ENCODE data around the gene LDLRAD4.
A peak's percentile ranks its signal among the peaks of the same experiment; 100 is the strongest.

The LDLRAD4 gene

DNA sequence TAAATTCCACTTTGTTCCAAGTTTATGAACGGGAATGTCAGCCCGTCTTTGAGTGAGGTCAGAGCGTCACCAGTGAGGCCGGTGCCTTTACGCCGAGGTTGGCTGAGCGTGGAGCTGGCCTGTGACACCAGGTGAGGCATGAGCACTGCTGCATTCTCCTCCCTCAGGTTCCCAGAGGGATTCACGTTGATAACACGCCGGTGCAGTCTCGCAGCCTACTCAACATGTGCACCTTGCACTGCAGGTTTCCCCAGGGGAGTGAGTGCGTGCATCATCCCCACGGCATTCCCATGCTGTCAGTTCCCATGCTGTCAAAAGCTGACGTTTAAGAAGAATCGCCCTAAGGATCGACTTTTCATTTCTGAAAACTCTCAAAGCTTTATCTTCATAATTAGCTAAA lies 213.3 kb downstream of the LDLRAD4 start:
- H2BK12ac ChIP-seq (ENCODE audit: low read length): no peak overlapping the region
- DNase-seq (ENCODE audit: low spot score): no peak
- no peak overlapping the region for H2AK5ac ChIP-seq (ENCODE audit: low read depth, low read length)
- H3K23ac ChIP-seq (ENCODE audit: low read depth, low read length, poor library complexity): peak overlapping the region; percentile 37
- no peaks in the 10 kb centered on the region for H3K9me3 ChIP-seq (replicated peaks in 1 of 2; ENCODE audit: control insufficient read depth in 2 of 2, insufficient read depth in 1 of 2, low read depth in 1 of 2, low read length in 2 of 2)
- peak overlapping the region; percentile 79 for H3K9ac ChIP-seq (ENCODE audit: low read depth, low read length, poor library complexity)
- WGBS, 2 donors (ENCODE audit: extremely low coverage in 2 of 2, insufficient read length in 2 of 2, insufficient replicate concordance in 1 of 2): no CpG with 5 or more reads among the region's 16 CpGs
- H3K4ac ChIP-seq (ENCODE audit: low read length): no peak overlapping the region
- H3K36me3 ChIP-seq (replicated peaks in 1 of 2; ENCODE audit: control insufficient read depth in 2 of 2, insufficient read depth in 2 of 2, low read length in 2 of 2): no peaks in the 10 kb centered on the region
- no peak overlapping the region for H2AFZ ChIP-seq (ENCODE audit: low read length)
- peak overlapping the region in 1 of 2 donors; percentile 60 for H3K4me3 ChIP-seq (ENCODE audit: low read length in 2 of 2)
- H3K79me1 ChIP-seq (ENCODE audit: low read depth, low read length): no peaks in the 10 kb centered on the region
- peak overlapping the region; percentile 84 for H3K18ac ChIP-seq (ENCODE audit: low read length)
- H2BK5ac ChIP-seq (ENCODE audit: low read length): no peak overlapping the region
- H3K4me1 ChIP-seq (ENCODE audit: control insufficient read depth in 2 of 2, insufficient read depth in 1 of 2, low read depth in 1 of 2, low read length in 2 of 2): no peaks in the 10 kb centered on the region
- peak overlapping the region; percentile 63 for H3K14ac ChIP-seq (ENCODE audit: low read length)
- H4K8ac ChIP-seq (ENCODE audit: low read depth, low read length): peak overlapping the region; percentile 93
- H4K91ac ChIP-seq (ENCODE audit: low read depth, low read length, poor library complexity): no peak overlapping the region
- no peaks in the 10 kb centered on the region for H3K27me3 ChIP-seq (ENCODE audit: control insufficient read depth in 3 of 3, insufficient read depth in 3 of 3, low read depth in 1 of 3, low read length in 3 of 3)
- H3K27ac ChIP-seq (replicated peaks; ENCODE audit: low read length): no peak overlapping the region
- no peak overlapping the region for H2BK120ac ChIP-seq (ENCODE audit: low read depth, low read length)
- no peak overlapping the region for H2BK15ac ChIP-seq (ENCODE audit: low read length)
- H3K4me2 ChIP-seq (ENCODE audit: insufficient read depth, low read length, poor library complexity, severe bottlenecking): no peak overlapping the region

DNA sequence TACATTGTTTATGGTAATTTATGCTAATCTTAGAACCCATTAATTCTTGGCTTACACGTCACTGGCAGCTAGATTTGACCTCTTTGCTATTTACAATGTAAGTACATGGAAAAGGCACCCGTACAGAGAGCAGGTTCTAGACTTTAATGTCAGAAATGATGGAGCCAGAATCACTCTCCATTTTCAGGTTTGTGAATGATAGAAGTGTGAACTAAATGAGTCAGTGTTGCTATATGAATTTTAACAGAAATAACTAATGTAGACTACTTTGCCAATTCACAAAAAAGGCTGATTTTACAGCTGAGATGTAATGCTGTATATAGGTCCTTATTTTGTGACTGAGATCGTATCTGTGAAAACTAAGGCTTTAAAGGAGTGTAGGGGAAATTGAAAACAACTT lies 214.6 kb downstream of the LDLRAD4 start:
- Histone ChIP-seq H3K4me3 (ENCODE audit: low read length in 2 of 2) (no peak overlapping the region), H3K23ac (ENCODE audit: low read depth, low read length, poor library complexity) (no peak overlapping the region), H3K4me2 (ENCODE audit: insufficient read depth, low read length, poor library complexity, severe bottlenecking) (no peak overlapping the region), H4K91ac (ENCODE audit: low read depth, low read length, poor library complexity) (no peak overlapping the region), H2BK120ac (ENCODE audit: low read depth, low read length) (no peak overlapping the region), H3K36me3 (replicated peaks in 1 of 2; ENCODE audit: control insufficient read depth in 2 of 2, insufficient read depth in 2 of 2, low read length in 2 of 2) (no peaks in the 10 kb centered on the region), H3K27ac (replicated peaks; ENCODE audit: low read length) (no peak overlapping the region), H3K18ac (ENCODE audit: low read length) (no peak overlapping the region), H3K9ac (ENCODE audit: low read depth, low read length, poor library complexity) (no peak overlapping the region), H3K4ac (ENCODE audit: low read length) (no peak overlapping the region), H3K14ac (ENCODE audit: low read length) (no peak overlapping the region), H3K79me1 (ENCODE audit: low read depth, low read length) (no peaks in the 10 kb centered on the region), H2BK15ac (ENCODE audit: low read length) (no peak overlapping the region), H2AK5ac (ENCODE audit: low read depth, low read length) (no peak overlapping the region), H2AFZ (ENCODE audit: low read length) (no peak overlapping the region), H2BK12ac (ENCODE audit: low read length) (no peak overlapping the region), H3K4me1 (ENCODE audit: control insufficient read depth in 2 of 2, insufficient read depth in 1 of 2, low read depth in 1 of 2, low read length in 2 of 2) (no peaks in the 10 kb centered on the region), H3K9me3 (replicated peaks in 1 of 2; ENCODE audit: control insufficient read depth in 2 of 2, insufficient read depth in 1 of 2, low read depth in 1 of 2, low read length in 2 of 2) (no peaks in the 10 kb centered on the region), H4K8ac (ENCODE audit: low read depth, low read length) (no peak overlapping the region), H2BK5ac (ENCODE audit: low read length) (no peak overlapping the region), H3K27me3 (ENCODE audit: control insufficient read depth in 3 of 3, insufficient read depth in 3 of 3, low read depth in 1 of 3, low read length in 3 of 3) (no peaks in the 10 kb centered on the region)
- DNase-seq (ENCODE audit: low spot score): no peak
- WGBS, 2 donors (ENCODE audit: extremely low coverage in 2 of 2, insufficient read length in 2 of 2, insufficient replicate concordance in 1 of 2): no CpG with 5 or more reads among the region's 3 CpGs

DNA sequence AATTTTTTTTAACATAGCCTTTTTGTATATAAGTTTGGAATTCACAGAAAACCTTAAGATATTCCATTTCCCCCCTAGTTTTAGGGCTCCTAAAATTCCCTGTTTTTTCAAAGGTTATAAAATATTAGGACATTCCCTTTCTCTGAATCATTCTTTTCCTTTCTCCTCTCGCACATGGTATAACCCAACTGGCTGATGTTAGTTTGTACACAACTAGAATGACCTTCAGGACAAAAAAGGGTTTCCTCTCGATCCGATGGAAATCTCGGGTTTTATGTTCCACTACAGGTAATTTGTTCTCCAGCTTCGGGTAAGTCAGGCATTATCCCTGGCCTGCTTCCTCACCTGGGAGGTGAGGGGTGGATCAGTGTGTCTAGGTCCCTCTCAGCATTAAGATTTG lies 215.1 kb downstream of the LDLRAD4 start:
- Histone ChIP-seq H3K4me2 (ENCODE audit: insufficient read depth, low read length, poor library complexity, severe bottlenecking) (no peak overlapping the region), H2AK5ac (ENCODE audit: low read depth, low read length) (no peak overlapping the region), H2BK5ac (ENCODE audit: low read length) (no peak overlapping the region), H3K9me3 (replicated peaks in 1 of 2; ENCODE audit: control insufficient read depth in 2 of 2, insufficient read depth in 1 of 2, low read depth in 1 of 2, low read length in 2 of 2) (no peaks in the 10 kb centered on the region), H2BK12ac (ENCODE audit: low read length) (no peak overlapping the region), H3K4ac (ENCODE audit: low read length) (no peak overlapping the region), H3K18ac (ENCODE audit: low read length) (no peak overlapping the region), H3K27ac (replicated peaks; ENCODE audit: low read length) (no peak overlapping the region), H3K79me1 (ENCODE audit: low read depth, low read length) (no peaks in the 10 kb centered on the region), H3K4me3 (ENCODE audit: low read length in 2 of 2) (no peak overlapping the region), H3K14ac (ENCODE audit: low read length) (no peak overlapping the region), H3K27me3 (ENCODE audit: control insufficient read depth in 3 of 3, insufficient read depth in 3 of 3, low read depth in 1 of 3, low read length in 3 of 3) (no peaks in the 10 kb centered on the region), H3K4me1 (ENCODE audit: control insufficient read depth in 2 of 2, insufficient read depth in 1 of 2, low read depth in 1 of 2, low read length in 2 of 2) (no peaks in the 10 kb centered on the region), H3K36me3 (replicated peaks in 1 of 2; ENCODE audit: control insufficient read depth in 2 of 2, insufficient read depth in 2 of 2, low read length in 2 of 2) (no peaks in the 10 kb centered on the region), H2AFZ (ENCODE audit: low read length) (no peak overlapping the region), H2BK120ac (ENCODE audit: low read depth, low read length) (no peak overlapping the region), H3K9ac (ENCODE audit: low read depth, low read length, poor library complexity) (no peak overlapping the region), H3K23ac (ENCODE audit: low read depth, low read length, poor library complexity) (no peak overlapping the region), H2BK15ac (ENCODE audit: low read length) (no peak overlapping the region), H4K91ac (ENCODE audit: low read depth, low read length, poor library complexity) (no peak overlapping the region), H4K8ac (ENCODE audit: low read depth, low read length) (no peak overlapping the region)
- no peak for DNase-seq (ENCODE audit: low spot score)
- WGBS, 2 donors (ENCODE audit: extremely low coverage in 2 of 2, insufficient read length in 2 of 2, insufficient replicate concordance in 1 of 2): no CpG with 5 or more reads among the region's 5 CpGs

DNA sequence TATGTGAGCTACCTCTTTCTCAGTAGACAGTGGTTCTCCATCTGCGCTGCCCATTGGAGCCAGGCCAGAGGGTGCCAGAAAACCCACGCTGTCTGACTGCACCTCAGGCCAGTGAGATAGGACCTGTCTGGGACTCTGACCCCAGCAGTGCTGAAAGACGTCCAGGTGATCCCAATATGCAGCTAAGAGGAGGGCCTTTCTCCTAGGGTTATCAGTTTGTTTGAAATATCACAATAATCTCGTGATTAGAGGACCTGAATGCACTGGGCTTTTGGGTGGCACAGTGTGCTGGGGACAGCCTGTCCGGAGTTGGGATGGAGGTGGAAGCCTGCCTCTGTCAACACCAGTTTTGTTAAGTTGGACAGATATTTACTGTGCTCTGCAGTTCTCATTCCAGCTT lies 216.3 kb downstream of the LDLRAD4 start:
- Histone ChIP-seq H3K9me3 (replicated peaks in 1 of 2; ENCODE audit: control insufficient read depth in 2 of 2, insufficient read depth in 1 of 2, low read depth in 1 of 2, low read length in 2 of 2) (no peaks in the 10 kb centered on the region), H3K23ac (ENCODE audit: low read depth, low read length, poor library complexity) (no peak overlapping the region), H3K27ac (replicated peaks; ENCODE audit: low read length) (no peak overlapping the region), H3K9ac (ENCODE audit: low read depth, low read length, poor library complexity) (no peak overlapping the region), H3K79me1 (ENCODE audit: low read depth, low read length) (no peaks in the 10 kb centered on the region), H3K27me3 (ENCODE audit: control insufficient read depth in 3 of 3, insufficient read depth in 3 of 3, low read depth in 1 of 3, low read length in 3 of 3) (no peaks in the 10 kb centered on the region), H2BK15ac (ENCODE audit: low read length) (no peak overlapping the region), H3K4ac (ENCODE audit: low read length) (no peak overlapping the region), H2BK120ac (ENCODE audit: low read depth, low read length) (no peak overlapping the region), H2AK5ac (ENCODE audit: low read depth, low read length) (no peak overlapping the region), H2BK12ac (ENCODE audit: low read length) (no peak overlapping the region), H3K4me1 (ENCODE audit: control insufficient read depth in 2 of 2, insufficient read depth in 1 of 2, low read depth in 1 of 2, low read length in 2 of 2) (no peaks in the 10 kb centered on the region), H4K91ac (ENCODE audit: low read depth, low read length, poor library complexity) (no peak overlapping the region), H3K18ac (ENCODE audit: low read length) (no peak overlapping the region), H4K8ac (ENCODE audit: low read depth, low read length) (peak overlapping the region; percentile 29), H3K4me2 (ENCODE audit: insufficient read depth, low read length, poor library complexity, severe bottlenecking) (no peak overlapping the region), H2BK5ac (ENCODE audit: low read length) (no peak overlapping the region), H3K14ac (ENCODE audit: low read length) (no peak overlapping the region), H3K4me3 (ENCODE audit: low read length in 2 of 2) (no peak overlapping the region), H3K36me3 (replicated peaks in 1 of 2; ENCODE audit: control insufficient read depth in 2 of 2, insufficient read depth in 2 of 2, low read length in 2 of 2) (no peaks in the 10 kb centered on the region), H2AFZ (ENCODE audit: low read length) (no peak overlapping the region)
- no peak for DNase-seq (ENCODE audit: low spot score)
- no CpG with 5 or more reads among the region's 5 CpGs for WGBS, 2 donors (ENCODE audit: extremely low coverage in 2 of 2, insufficient read length in 2 of 2, insufficient replicate concordance in 1 of 2)
